IMR-90 (cell line): ENCODE measurements around the gene RELL1. TPM values are rescaled to one million over a fixed set of nuclear protein-coding genes. Genes with fewer than 3 reads are reported as not detected.

ENCODE experiments used
- ATAC-seq: fragments of 200-7000 bp; cut with Tn5 transposase; 2 replicates; pipeline ENCODE4 v1.9.1; 2020; ENCODE audit warnings: low read depth, mild to moderate bottlenecking, moderate library complexity
- BruUV-seq: library from RNA; stranded (reverse); fragments of 400-500 nt; replicated peaks from 2 replicates; lab custom pipeline; 2021; lab: Mats Ljungman, UMichigan
- CTCF ChIA-PET: fragments of 300-600 bp; formaldehyde crosslinking; extraction: SDS; loops from one replicate; lab custom pipeline; 2021; ENCODE audit warnings: antibody characterized with exemption; lab: Yijun Ruan, JAX
- POLR2A ChIA-PET: fragments of 300-600 bp; sonication (Branson Sonifier 250); formaldehyde crosslinking; loops from one replicate; lab custom pipeline; 2022; ENCODE audit warnings: antibody characterized with exemption; ENCODE audit not compliant: unreplicated experiment; lab: Charles Lee
- DNase-seq: peaks from one replicate; pipeline ENCODE4 v3.0.0; 2013
- H2AFZ ChIP-seq: replicated peaks from 2 replicates; pipeline ENCODE3; 2013; ENCODE audit warnings: low read length, mild to moderate bottlenecking; ENCODE audit not compliant: poor library complexity
- H2AK5ac ChIP-seq: 2 replicates; pipeline ENCODE4 v1.6.1; 2013; ENCODE audit warnings: low read depth, low read length, inconsistent platforms
- H2AK9ac ChIP-seq: replicated peaks from 2 replicates; pipeline ENCODE3; 2013; ENCODE audit warnings: mild to moderate bottlenecking, low read depth, low read length, moderate library complexity; ENCODE audit not compliant: poor library complexity
- H2BK120ac ChIP-seq: 2 replicates; pipeline ENCODE4 v1.6.1; 2013; ENCODE audit warnings: low read depth, low read length, inconsistent platforms
- H2BK15ac ChIP-seq: 3 replicates; pipeline ENCODE4 v1.6.1; 2013; ENCODE audit warnings: low read depth, low read length, inconsistent platforms
- H2BK20ac ChIP-seq: 2 replicates; pipeline ENCODE4 v1.6.1; 2013; ENCODE audit warnings: low read depth, mild to moderate bottlenecking, inconsistent platforms, low read length, moderate library complexity
- H2BK5ac ChIP-seq: 2 replicates; pipeline ENCODE4 v1.6.1; 2013; ENCODE audit warnings: mild to moderate bottlenecking, low read depth, low read length, inconsistent platforms; ENCODE audit not compliant: poor library complexity, severe bottlenecking
- H3K14ac ChIP-seq: replicated peaks from 2 replicates; pipeline ENCODE4 v1.6.1; 2013; ENCODE audit warnings: low read depth, low read length, inconsistent platforms
- H3K18ac ChIP-seq: 2 replicates; pipeline ENCODE4 v1.6.1; 2013; ENCODE audit warnings: low read depth, low read length, control low read depth
- H3K23ac ChIP-seq: 2 replicates; pipeline ENCODE4 v1.6.1; 2013; ENCODE audit warnings: low read depth, low read length, inconsistent platforms
- H3K27ac ChIP-seq: 2 replicates; pipeline ENCODE4 v1.5.1; 2013; ENCODE audit warnings: mild to moderate bottlenecking, control low read depth, low read length; ENCODE audit not compliant: insufficient read depth
- H3K27me3 ChIP-seq: 2 replicates; pipeline ENCODE4 v1.6.1; 2013; ENCODE audit warnings: low read length; ENCODE audit not compliant: control insufficient read depth, insufficient read depth
- H3K36me3 ChIP-seq: 2 replicates; pipeline ENCODE4 v1.6.1; 2013; ENCODE audit warnings: low read length, mixed read lengths; ENCODE audit not compliant: control insufficient read depth, insufficient read depth
- H3K4ac ChIP-seq: 2 replicates; pipeline ENCODE4 v1.6.1; 2013; ENCODE audit warnings: low read depth, low read length, inconsistent platforms
- H3K4me1 ChIP-seq: 2 replicates; pipeline ENCODE4 v1.6.1; 2013; ENCODE audit warnings: low read length, mixed read lengths; ENCODE audit not compliant: control insufficient read depth, insufficient read depth
- H3K4me2 ChIP-seq: 2 replicates; pipeline ENCODE4 v1.6.1; 2013; ENCODE audit warnings: low read depth, mild to moderate bottlenecking, control low read depth, low read length, moderate library complexity
- H3K4me3 ChIP-seq: 2 replicates; pipeline ENCODE4 v1.5.1; 2013; ENCODE audit warnings: low read depth, mild to moderate bottlenecking, control low read depth, low read length, moderate library complexity; ENCODE audit not compliant: insufficient read depth
- H3K56ac ChIP-seq: 2 replicates; pipeline ENCODE4 v1.6.1; 2013; ENCODE audit warnings: low read length, inconsistent platforms; ENCODE audit not compliant: insufficient read depth; ENCODE audit errors: extremely low read depth
- H3K79me1 ChIP-seq, 2 experiments: 2 replicates each; pipeline ENCODE4 v1.6.1; 2013; ENCODE audit warnings: low read length in 2 of 2, inconsistent platforms in 1 of 2, low read depth in 1 of 2
- H3K9ac ChIP-seq: 2 replicates; pipeline ENCODE4 v1.6.1; 2013; ENCODE audit warnings: low read depth, low read length, control low read depth
- H3K9me1 ChIP-seq: 2 replicates; pipeline ENCODE4 v1.6.1; 2013; ENCODE audit warnings: low read length, inconsistent platforms; ENCODE audit not compliant: insufficient read depth
- H3K9me3 ChIP-seq: 2 replicates; pipeline ENCODE4 v1.6.1; 2013; ENCODE audit warnings: low read length; ENCODE audit not compliant: control insufficient read depth, insufficient read depth
- H4K20me1 ChIP-seq: 2 replicates; pipeline ENCODE4 v1.6.1; 2013; ENCODE audit warnings: low read length, inconsistent platforms; ENCODE audit not compliant: insufficient read depth
- H4K5ac ChIP-seq: 2 replicates; pipeline ENCODE4 v1.6.1; 2013; ENCODE audit warnings: mild to moderate bottlenecking, low read depth, low read length, control low read depth
- H4K8ac ChIP-seq, 2 experiments: 2 replicates each; pipeline ENCODE4 v1.6.1; 2013; ENCODE audit warnings: low read depth in 2 of 2, low read length in 2 of 2, control low read depth in 1 of 2, inconsistent platforms in 1 of 2
- H4K91ac ChIP-seq: 2 replicates; pipeline ENCODE4 v1.6.1; 2013; ENCODE audit warnings: low read depth, low read length, inconsistent platforms; ENCODE audit not compliant: insufficient read depth
- BHLHE40 ChIP-seq: fragments of 150-350 bp; IDR thresholded peaks from 2 replicates; pipeline ENCODE4 v1.6.1; 2016; ENCODE audit warnings: mild to moderate bottlenecking, low read depth, low read length
- CEBPB ChIP-seq: IDR thresholded peaks from 2 replicates; pipeline ENCODE4 v1.6.1; 2012; ENCODE audit warnings: low read depth, low read length, improper control_type of control experiment
- CHD1 ChIP-seq: IDR thresholded peaks from 2 replicates; pipeline ENCODE4 v1.6.1; 2012; ENCODE audit warnings: low read depth, low read length, improper control_type of control experiment
- CTCF ChIP-seq: conservative IDR thresholded peaks from 2 replicates; pipeline ENCODE4 v1.5.1; 2012; ENCODE audit warnings: mild to moderate bottlenecking, low read depth, low read length, improper control_type of control experiment
- FOS ChIP-seq: fragments of 150-350 bp; IDR thresholded peaks from 2 replicates; pipeline ENCODE4 v1.6.1; 2016; ENCODE audit warnings: low read depth, low read length
- MAFK ChIP-seq: IDR thresholded peaks from 2 replicates; pipeline ENCODE4 v1.6.1; 2012; ENCODE audit warnings: low read depth, low read length, improper control_type of control experiment
- MAZ ChIP-seq: IDR thresholded peaks from 2 replicates; pipeline ENCODE4 v1.6.1; 2012; ENCODE audit warnings: low read depth, mild to moderate bottlenecking, low read length, improper control_type of control experiment, moderate library complexity, borderline replicate concordance
- MXI1 ChIP-seq: IDR thresholded peaks from 2 replicates; pipeline ENCODE4 v1.6.1; 2012; ENCODE audit warnings: low read depth, mild to moderate bottlenecking, low read length, moderate library complexity, borderline replicate concordance
- NFE2L2 ChIP-seq: fragments of 150-350 bp; IDR thresholded peaks from 2 replicates; pipeline ENCODE4 v1.6.1; 2016; ENCODE audit warnings: low read depth, mild to moderate bottlenecking, low read length
- POLR2A ChIP-seq: IDR thresholded peaks from 2 replicates; pipeline ENCODE4 v1.6.1; 2012; ENCODE audit warnings: mild to moderate bottlenecking, low read depth, low read length
- RCOR1 ChIP-seq: IDR thresholded peaks from 2 replicates; pipeline ENCODE4 v1.6.1; 2012; ENCODE audit warnings: mild to moderate bottlenecking, low read length, improper control_type of control experiment; ENCODE audit not compliant: insufficient replicate concordance
- RFX5 ChIP-seq: IDR thresholded peaks from 2 replicates; pipeline ENCODE4 v1.8.0; 2012; ENCODE audit warnings: low read depth, mild to moderate bottlenecking, low read length, moderate library complexity
- SMC3 ChIP-seq: fragments of 150-350 bp; IDR thresholded peaks from 2 replicates; pipeline ENCODE4 v1.6.1; 2016; ENCODE audit warnings: low read depth, mild to moderate bottlenecking, antibody characterized with exemption, low read length, moderate library complexity
- WGBS, 2 experiments: methylation state at CpG; one replicate each; pipeline versions ENCODE4 v1.1.5 to v1.1.7; 2013; ENCODE audit warnings: missing lambda C conversion rate in 2 of 2; ENCODE audit not compliant: insufficient read length in 1 of 2; ENCODE audit errors: extremely low coverage in 2 of 2; 5-methylcytosine and 5-hydroxymethylcytosine counted together
- dilution Hi-C: fragments of 300-500 bp; cut with HindIII; formaldehyde crosslinking; loops from one replicate; pipeline ENCODE4 v1.14.3; 2018; ENCODE audit warnings: low sequenced_read_pairs; ENCODE audit not compliant: unreplicated experiment
- in situ Hi-C: fragments of 300-500 bp; cut with MboI; formaldehyde crosslinking; loops from 3 replicates; pipeline ENCODE4 v1.14.3; 2019; ENCODE audit warnings: low sequenced_read_pairs, inconsistent platforms, mixed read lengths
- intact Hi-C: fragments of 100-400 bp; cut with micrococcal nuclease; formaldehyde crosslinking; loops from 2 replicates; pipeline ENCODE4 v1.10.0; 2022
- polyA plus RNA-seq, 3 experiments: library from polyadenylated mRNA; depleted of rRNA; stranded (reverse); fragments of >200 nt; gene quantifications; 2 replicates each; pipeline ENCODE4 v1.2.3, GENCODE V29; 2012; ENCODE audit warnings: low replicate concordance in 1 of 3
- total RNA-seq: library from RNA; depleted of rRNA; stranded (reverse); fragments of >200 nt; gene quantifications from 2 replicates; pipeline ENCODE4 v1.2.3, GENCODE V29; 2012
- TF ChIP-seq, protein P1 (sequence below): fragments of 150-350 bp; IDR thresholded peaks from 2 replicates; pipeline ENCODE4 v1.6.1; 2017; ENCODE audit warnings: mild to moderate bottlenecking, antibody characterized with exemption, low read length, low read depth

Gene RELL1
- total and polyA plus RNA-seq, 2 of the 4 experiments (the other 2 are of a cell fraction) = 6.8 to 39.6 TPM

DNA sequence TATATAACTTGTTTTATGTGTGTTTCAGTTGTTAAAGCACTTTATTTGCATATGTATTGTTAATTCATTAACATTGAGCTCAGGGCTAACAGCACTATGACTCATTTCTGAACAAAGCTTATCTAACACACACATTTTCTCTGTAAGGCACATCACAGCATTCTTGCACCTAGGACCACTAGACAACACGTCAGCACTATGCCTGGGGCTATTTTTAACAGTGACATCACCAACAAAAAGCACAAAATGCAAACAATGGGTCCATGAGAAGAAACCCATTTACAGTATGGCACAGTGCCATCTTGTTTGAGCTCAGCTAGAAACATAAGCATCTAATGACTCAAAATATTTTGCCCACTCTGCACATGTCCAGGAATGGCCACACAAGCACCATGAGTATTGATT lies 124.4 kb downstream of the RELL1 start:
- Histone ChIP-seq H3K36me3 (no peaks in the 10 kb centered on the region), H3K79me1 (no peaks in the 10 kb centered on the region), H3K4ac (no peak overlapping the region), H4K91ac (no peak overlapping the region), H3K4me2 (no peak overlapping the region), H3K9me3 (no peaks in the 10 kb centered on the region), H2AK9ac (no peak overlapping the region), H2BK5ac (no peak overlapping the region), H3K4me3 (no peak overlapping the region), H2BK20ac (no peak overlapping the region), H2BK15ac (no peak overlapping the region), H2BK120ac (no peak overlapping the region), H3K14ac (no peak overlapping the region), H3K9me1 (no peaks in the 10 kb centered on the region), H3K9ac (no peak overlapping the region), H4K8ac (no peak overlapping the region), H2AFZ (no peak overlapping the region), H4K20me1 (no peaks in the 10 kb centered on the region), H3K27me3 (no peaks in the 10 kb centered on the region), H3K56ac (no peak overlapping the region), H2AK5ac (no peak overlapping the region), H3K23ac (no peak overlapping the region), H3K4me1 (no peaks in the 10 kb centered on the region), H3K27ac (no peak overlapping the region), H3K18ac (no peak overlapping the region), H4K5ac (no peak overlapping the region)
- intact Hi-C loops (no loop called here), in situ Hi-C loops (loop anchor here (10.0 kb wide), 1 partner anchor 107 kb away; a partner anchor contains a TSS), dilution Hi-C loops (no loop called here)
- no TSS peak for BruUV-seq
- ATAC-seq (no peak), DNase-seq (peak; percentile 80)
- CTCF ChIA-PET = no interaction called here
- TF ChIP-seq MXI1 (no peak), BHLHE40 (no peak), CEBPB (no peak), RFX5 (no peak), SMC3 (no peak), CTCF (no peak), NFE2L2 (no peak), POLR2A (no peak), RCOR1 (no peak), MAZ (no peak), FOS (no peak), MAFK (no peak), CHD1 (no peak)
- TF ChIP-seq, protein P1, sequence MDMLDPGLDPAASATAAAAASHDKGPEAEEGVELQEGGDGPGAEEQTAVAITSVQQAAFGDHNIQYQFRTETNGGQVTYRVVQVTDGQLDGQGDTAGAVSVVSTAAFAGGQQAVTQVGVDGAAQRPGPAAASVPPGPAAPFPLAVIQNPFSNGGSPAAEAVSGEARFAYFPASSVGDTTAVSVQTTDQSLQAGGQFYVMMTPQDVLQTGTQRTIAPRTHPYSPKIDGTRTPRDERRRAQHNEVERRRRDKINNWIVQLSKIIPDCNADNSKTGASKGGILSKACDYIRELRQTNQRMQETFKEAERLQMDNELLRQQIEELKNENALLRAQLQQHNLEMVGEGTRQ = no peak
- POLR2A ChIA-PET = no interaction called here
- no CpG with 5 or more reads among the region's 1 CpG for WGBS, 2 experiments
